A549 (cell line): Measurements from ENCODE around the gene LGR5.

Experiments
- EP300 ChIP-seq, 2 experiments: fragments of >200 bp; sonication (Bioruptor Twin); formaldehyde crosslinking; IDR thresholded peaks; 2 replicates in 1 of 2; 3 replicates in 1 of 2; pipeline ENCODE4 v1.6.1; 2016 to 2017
- TF ChIP-seq, protein P1 (sequence below): fragments of >200 bp; sonication (Bioruptor Twin); formaldehyde crosslinking; IDR thresholded peaks from 3 replicates; pipeline ENCODE4 v1.5.1; 2016
- TF ChIP-seq, protein P2 (sequence below): fragments of 450-650 bp; IDR thresholded peaks from 2 replicates; pipeline ENCODE4 v1.6.1; 2014; ENCODE audit warnings: antibody characterized with exemption

DNA sequence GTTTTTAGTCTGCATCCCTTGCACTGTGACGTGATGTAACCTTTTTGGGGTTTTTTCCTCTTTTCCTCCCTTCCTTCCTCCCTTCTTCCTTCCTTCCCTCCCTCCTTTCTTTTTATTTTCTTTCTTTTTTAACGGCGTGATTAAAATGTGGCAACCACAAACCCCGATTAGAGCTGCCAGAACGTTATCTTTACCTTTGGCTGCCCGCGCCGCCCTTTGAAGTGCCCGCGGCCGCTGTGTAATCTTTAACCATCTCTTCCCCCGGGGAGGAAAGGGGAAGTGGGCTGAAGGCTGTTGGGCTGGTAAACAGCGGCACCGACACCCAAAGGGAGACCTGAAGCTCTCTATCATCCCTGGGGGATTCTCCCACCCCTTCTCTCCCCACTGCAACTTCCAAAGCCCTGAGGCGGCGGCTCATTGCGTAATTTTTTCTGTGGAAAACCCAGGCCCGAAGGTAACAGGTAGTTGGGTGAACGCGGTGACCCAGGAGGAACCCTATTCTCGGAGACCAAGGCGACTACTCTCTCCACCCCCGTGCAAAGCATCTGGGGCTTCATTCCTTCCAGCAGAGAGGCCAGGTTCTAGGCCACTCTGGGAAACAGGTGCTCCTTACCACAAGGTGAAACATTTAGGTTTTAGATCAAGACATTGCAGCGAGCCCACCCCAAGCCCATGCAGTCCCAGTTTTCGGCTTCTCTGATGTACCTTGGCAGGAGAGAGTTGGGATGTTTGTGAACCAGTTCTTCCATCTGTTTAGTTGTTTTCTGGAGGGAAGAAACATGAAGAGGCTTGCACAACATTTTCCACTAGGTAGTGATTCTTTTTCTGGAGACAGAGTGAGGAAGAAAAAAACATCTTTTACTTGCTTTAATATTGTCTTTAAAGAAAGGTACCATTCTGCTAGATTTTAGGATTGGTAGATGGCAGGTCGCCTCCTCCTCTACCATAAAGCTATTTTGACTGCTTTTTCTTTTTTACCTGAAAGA lies 1.5 kb downstream of the LGR5 start:
- TF ChIP-seq, protein P1, sequence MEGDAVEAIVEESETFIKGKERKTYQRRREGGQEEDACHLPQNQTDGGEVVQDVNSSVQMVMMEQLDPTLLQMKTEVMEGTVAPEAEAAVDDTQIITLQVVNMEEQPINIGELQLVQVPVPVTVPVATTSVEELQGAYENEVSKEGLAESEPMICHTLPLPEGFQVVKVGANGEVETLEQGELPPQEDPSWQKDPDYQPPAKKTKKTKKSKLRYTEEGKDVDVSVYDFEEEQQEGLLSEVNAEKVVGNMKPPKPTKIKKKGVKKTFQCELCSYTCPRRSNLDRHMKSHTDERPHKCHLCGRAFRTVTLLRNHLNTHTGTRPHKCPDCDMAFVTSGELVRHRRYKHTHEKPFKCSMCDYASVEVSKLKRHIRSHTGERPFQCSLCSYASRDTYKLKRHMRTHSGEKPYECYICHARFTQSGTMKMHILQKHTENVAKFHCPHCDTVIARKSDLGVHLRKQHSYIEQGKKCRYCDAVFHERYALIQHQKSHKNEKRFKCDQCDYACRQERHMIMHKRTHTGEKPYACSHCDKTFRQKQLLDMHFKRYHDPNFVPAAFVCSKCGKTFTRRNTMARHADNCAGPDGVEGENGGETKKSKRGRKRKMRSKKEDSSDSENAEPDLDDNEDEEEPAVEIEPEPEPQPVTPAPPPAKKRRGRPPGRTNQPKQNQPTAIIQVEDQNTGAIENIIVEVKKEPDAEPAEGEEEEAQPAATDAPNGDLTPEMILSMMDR: no peak
- no peak for TF ChIP-seq EP300 (IDR thresholded peaks at IDR 0.05)
- TF ChIP-seq, protein P2, sequence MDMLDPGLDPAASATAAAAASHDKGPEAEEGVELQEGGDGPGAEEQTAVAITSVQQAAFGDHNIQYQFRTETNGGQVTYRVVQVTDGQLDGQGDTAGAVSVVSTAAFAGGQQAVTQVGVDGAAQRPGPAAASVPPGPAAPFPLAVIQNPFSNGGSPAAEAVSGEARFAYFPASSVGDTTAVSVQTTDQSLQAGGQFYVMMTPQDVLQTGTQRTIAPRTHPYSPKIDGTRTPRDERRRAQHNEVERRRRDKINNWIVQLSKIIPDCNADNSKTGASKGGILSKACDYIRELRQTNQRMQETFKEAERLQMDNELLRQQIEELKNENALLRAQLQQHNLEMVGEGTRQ: no peak
